Ecto neural progenitor cell (in vitro differentiated cells): ENCODE measurements around the gene CD36.

Experiments
- DNase-seq: peaks from one replicate; pipeline ENCODE4 v3.0.0-alpha.2; 2018; ENCODE audit warnings: low spot score

Gene CD36

DNA sequence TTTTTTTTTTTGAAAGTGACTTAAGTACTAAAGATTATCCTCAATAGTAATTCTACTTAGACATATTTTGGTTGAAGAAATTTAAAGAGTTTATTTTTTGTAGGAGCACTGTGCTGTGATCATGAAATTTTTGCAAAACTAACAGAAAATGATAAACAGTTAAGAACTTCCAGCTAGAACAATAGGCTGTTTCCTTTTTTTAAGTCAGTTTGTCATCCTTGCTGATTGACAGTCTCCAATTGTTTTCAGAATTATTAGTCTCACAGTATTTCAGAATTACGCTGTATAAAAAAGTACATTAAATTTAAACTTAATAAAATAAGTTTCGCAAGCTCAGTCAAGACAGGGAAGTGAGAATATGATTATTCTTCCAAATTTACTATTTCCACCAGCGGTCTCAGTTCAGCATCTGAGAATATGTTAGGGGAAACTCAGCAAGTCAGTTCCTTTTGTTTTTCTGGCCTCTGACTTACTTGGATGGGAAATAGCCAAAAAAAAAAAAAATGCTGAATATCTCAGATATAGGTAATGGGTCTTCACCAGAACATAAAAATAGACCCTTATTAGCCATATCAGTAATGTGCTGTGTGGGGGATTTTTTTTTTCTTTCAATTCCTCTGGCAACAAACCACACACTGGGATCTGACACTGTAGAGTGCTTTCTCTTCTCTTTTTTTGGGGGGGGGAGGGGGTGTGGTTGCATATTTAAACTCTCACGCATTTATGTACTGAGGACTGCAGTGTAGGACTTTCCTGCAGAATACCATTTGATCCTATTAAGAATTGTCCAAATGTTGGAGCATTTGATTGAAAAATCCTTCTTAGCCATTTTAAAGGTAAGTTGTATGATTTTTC, at the start of gene CD36:
TSS of gene CD36 (plus strand) at position 732 of the 855 bp plus-strand sequence. CDS start 8,099 bp downstream, outside the sequence.
- DNase-seq: no peak

DNA sequence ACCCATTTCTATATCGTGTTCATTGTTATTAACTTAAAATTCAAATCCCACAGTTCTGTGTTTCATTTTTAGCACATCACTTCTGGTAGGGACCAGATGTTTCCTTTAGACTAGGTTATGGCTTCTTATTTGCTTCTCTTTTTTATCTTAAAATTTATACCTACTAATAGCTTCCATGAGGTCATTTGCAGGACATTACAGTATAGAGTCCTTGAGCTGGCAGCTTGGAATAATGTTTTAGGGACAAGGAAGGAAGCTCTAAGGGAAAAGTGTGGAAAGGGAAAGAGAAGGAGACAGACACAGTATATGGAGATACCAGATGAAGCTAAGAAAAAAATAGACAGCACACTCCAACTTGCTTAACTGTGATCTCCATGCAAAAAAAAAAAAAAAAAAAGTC, 48.8 kb upstream of the CD36 start:
- DNase-seq: no peak

DNA sequence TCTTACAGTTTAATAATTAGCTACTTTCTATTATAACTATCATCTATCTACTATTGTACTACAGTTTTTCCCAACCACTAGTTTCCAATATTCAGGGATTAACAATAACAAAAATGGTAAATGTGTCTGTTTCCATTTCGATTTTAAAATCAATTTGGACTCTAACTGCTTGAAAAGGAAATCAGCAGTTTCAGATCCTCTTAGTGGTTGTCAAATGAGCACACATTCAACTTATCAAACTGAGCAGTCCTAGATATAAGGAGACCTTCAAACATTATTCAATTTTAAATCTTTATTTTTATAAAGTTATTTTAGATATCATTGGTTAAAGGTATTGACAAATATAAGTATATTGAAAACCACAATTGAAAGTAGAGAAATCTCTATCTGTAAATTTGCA, 46.8 kb upstream of the CD36 start:
- DNase-seq: no peak

DNA sequence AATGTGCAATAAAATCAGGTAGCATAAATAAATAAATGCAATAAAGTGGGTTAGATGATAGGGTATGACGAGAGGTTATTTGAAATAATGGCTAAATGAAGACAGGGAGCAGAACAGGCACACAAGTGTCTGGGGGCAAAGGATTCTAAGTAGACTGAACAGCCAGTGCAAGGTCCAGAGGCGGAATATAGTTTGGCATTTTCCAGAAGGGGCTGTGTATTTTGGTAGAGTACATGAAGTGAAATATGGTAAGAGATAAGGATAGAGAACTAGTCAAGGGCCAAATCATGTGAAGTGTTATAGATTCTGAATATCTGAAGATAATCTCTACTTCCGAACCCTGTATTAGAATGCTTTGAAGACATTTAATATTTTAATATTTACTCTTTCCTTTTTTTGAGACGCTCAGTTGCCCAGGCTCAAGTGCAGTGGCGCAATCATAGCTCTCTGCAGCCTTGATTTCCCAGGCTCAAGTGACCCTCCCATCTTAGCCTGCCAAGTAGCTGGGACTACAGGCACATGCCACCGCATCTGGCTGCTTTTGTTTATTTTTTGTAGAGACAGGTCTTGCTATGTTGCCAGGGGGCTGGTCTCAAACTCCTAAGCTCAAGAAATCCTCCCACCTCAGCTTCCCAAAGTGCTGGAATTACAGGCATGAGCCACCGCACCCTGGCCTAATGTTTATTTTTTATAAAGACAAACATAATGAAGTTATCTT, 44.4 kb upstream of the CD36 start:
- no peak for DNase-seq

DNA sequence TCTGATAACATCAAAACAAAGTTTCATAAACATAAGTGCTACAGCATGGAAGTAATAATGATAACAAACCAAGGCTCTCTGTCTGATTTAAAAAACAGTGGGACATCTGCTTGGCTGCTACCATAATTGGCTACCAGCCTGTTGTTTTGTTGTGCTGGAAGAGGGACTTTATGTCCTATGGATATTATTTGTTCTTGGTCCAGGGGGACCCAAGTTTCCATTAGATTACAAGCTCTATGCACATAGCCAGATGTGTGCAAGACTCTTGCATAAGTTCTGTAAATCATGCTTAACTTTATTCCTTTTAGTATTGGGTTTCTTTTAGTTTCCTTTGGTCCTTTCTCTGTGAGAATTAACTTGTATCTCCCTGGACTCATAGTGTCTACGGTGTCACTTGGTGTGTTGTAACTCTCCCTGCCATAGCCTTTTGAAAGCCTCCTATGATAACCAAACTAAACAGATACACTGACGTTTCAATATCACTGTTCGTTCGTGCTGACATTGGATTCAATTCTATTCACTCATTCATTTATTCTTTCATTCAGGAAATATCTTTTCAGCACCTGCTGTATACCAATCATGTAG, 41.4 kb upstream of the CD36 start:
- DNase-seq: no peak

DNA sequence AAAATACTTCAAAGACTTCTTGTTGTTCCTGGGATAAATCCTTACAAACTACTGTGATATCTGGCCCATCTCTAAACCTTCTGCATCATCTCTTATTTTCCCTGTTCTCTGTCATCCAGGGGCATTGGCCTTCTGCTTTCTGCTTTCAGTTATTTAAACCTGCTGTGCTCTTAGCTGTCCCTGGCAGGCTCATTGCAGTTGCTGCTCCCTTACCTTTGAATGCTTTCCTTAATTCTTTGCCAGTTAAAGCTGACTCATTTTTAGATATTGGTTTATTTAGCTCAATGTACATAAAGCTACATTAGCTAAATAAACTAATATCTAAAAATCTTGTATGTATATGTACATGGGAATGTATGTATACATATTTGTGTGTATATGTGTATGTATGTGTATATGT, 40.6 kb upstream of the CD36 start:
- DNase-seq: no peak

DNA sequence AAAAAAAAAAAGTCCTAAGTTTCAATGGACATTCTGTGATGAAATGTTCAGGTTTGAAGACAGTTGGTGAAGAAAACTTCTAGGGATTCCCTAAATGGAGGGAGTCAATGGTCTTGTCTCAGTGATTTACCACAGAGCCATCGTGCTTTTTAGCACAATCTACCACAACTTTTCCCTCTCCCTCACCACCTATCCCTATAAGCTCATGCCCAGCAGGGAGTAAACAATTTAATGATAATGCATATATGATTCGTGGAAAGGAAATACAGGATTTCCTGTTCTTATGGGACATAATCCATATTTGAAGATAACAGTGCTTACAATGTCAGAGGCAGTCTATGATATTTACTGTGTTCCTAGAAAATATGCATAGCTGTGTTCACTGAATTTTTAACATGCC, 38.4 kb upstream of the CD36 start:
- no peak for DNase-seq

DNA sequence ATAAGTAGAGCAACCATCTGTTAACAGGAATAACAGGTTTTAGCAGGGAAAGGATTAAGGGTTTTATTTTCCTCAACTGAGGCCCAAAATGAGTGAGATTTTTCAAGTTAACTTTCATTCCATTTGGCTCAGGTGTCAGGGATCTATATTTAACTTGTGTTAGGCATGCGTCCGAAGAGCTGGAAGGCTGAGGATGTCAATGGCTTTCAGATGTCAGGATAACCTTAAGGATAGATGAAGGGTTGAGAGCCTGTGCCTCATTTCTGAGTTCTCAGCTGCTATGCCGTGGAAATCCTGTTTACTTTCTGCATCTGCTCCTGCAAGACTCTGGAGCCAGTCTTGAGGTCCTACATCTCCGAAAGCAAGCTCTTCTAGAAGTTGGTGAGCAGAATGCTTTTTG, 36.4 kb upstream of the CD36 start:
- no peak for DNase-seq

DNA sequence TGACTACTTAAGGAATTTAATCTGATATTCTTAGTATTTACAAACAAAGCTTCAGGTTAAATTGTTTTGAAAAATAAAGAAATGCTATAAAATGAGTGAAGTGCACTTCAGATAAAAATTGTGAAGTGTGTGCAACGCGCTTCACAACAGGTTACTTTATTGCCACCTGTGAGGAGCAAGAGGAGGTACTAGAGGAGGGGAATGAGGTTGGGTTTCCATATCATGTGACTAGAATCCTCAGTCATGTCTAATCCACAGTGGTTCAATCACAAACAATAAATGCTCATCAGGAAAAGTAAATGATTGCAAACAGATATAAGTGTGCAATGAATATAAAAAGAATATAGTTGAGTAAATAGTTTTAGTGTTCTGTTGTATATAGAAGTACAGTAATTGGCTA, 34.5 kb upstream of the CD36 start:
- DNase-seq: no peak

- no peak for DNase-seq
Observed at GRCh38 chr7:80604436-80604835, 34.0 kb upstream of the CD36 start.

DNA sequence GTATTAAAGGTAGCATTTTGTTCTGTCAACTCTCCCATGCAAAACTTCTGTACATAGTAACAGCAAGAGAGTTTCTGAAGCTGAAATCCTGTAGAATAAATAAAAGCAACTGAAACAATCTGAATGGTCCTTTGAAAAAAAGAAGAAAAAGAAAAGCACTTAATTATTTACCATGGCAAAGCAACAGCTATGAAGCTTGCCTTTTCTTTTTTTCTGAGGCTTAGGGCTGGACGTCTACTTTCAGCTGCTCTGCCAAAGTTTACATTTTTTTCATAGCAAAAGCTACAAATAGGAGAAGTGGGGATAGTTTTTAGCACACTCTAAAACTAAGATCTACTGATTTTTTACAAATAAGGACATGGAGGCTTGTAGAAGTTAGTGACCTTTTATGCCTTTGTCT, 31.3 kb upstream of the CD36 start:
- DNase-seq: no peak

- no peak for DNase-seq
Observed at GRCh38 chr7:80608336-80608735, 30.1 kb upstream of the CD36 start.

DNA sequence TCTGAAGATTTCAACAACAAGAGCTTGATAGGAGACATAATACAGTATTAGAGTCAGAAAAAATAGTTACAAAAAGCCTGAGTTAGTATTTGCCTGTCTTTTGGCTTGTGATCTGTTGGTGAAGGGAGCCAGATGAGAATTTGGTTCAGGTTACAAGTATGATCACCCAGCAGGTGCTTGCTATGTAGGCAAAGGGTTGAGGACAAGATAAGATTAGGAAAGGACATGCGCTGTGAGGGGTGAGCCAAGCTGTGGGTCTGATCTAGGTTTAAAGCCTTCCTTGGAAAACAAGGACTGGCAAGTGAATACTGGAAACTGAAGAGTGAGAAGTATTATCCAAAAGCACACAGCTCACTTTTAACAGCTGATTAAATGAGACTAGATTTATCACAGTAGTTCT, 28.7 kb upstream of the CD36 start:
- DNase-seq: no peak

- no peak for DNase-seq
Observed at GRCh38 chr7:80611353-80611752, 27.1 kb upstream of the CD36 start.

GRCh38 chr7:80611779-80612178, 26.7 kb upstream of the CD36 start:
- DNase-seq: no peak

DNA sequence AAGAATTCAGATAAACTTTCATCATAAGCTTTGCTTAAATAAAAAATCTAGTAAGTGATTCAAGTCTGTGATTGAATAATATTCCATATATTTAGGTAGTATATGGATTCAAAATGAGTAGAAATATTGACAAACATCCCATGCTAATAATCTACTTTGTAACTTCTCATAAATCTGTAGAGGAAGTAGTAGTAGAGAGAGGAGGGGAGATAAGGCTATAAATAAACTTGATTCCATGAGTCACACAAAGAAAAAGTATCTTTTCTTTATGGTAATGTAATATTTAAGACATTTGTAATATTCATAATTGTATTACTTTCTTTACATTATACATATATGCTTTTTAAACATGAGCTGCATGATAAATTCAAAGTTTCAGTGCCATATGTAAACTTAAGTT, 25.6 kb upstream of the CD36 start:
- DNase-seq: no peak

DNA sequence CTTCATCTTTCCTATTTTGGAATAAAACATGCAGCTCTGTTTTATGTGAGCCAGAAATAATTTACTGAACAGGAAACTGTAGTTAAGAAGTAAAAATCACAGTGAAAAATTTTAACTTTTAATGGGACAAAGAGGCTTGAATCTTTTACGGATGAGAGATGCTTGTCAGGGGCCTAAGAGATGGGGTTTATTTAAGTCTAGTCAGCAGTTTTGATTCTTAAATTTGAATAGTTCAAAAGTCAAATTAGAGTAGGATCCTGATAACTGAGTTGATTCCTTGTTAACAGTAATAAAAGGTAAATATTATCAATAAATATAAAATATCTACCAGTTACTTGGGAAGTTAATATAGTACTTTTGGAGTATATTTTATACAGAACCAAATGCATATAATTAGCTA, 24.9 kb upstream of the CD36 start:
- DNase-seq: no peak

DNA sequence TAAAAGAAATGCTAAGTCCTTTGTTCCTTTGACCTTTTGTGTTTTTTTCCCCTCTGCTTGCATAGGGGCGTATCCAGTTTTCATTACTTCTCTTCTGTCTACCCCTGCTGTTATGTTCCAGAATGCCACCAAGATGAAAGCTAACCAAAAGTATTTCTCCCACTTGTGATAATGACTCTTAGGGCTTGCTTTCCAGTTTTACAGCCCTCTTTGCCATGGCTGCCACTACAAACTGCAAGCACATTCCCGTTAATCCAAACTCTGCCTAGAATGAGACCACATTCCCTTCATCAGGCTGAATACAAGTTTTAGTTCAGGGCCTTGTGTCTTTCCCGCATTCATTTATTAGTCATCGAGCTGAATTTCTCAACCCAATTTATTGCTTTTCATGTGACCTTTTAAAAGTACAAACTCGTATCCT, 23.6 kb upstream of the CD36 start:
- DNase-seq: no peak

- DNase-seq: no peak
Observed at GRCh38 chr7:80618096-80618495, 20.3 kb upstream of the CD36 start.

GRCh38 chr7:80619741-80620140, 18.7 kb upstream of the CD36 start:
- no peak for DNase-seq

DNA sequence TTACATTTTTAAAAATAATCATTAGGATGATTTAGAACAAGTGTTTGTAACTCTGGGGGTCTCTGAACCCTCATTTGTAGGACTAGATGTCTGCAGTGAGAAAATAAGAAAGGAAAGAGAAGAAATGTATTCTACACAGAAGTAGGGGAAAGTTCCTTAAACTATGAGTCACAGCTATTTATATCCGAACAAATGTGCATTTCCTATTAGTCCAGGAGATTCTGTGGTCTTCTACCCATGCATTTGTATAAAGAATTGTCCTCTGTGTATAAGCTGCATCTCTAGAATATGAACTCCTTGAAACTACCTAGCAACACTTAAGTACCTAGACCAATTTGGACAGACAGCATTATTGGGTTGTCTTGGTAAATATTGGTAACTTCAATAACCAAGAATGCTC, 15.9 kb upstream of the CD36 start:
- no peak for DNase-seq

DNA sequence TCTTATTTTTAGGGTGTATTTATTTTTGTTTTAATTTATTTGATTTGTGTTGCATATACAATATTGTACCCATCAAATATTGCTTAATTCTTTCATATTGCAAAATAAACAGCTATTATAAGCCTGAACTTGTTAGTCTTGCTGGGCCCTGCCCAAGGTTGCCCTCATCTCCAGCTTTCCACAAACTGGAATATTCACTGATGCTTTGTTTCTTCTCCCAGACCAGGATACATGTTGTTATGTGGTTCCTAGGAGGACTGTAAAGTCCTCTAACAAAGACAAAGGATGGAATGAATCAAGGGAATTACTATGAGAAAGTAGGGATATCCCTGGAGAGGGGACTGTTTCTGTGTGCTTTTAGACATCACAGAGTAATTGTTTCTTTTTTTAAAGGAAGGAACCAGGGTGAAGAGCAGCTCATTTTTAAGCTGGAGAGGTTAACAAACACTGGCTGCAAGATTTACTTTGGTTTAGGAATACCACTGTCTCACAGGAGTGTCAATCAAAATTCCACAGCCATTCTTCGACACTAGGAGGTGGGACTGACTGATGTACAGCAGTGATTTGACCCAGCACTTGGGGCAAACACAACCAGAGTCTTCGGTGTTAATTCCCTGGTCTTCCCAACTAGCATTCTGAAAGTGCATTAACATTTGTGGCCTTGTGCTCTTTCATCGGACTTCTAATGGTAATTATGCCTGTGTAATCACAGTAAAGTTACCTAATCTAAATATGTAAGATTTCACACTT, 14.8 kb upstream of the CD36 start:
- DNase-seq: no peak

GRCh38 chr7:80624763-80625162, 13.7 kb upstream of the CD36 start:
- DNase-seq: no peak
